ENCODE results near the gene NFATC2.
A peak's percentile ranks its signal among the peaks of the same experiment; 100 is the strongest.

Gene NFATC2

GRCh38 chr20:51386586-51386985 lies 155.9 kb downstream of the NFATC2 start:
- no peak for DNase-seq

- peak; percentile 42 for DNase-seq
These were observed 156.6 kb downstream of the NFATC2 start for GRCh38 chr20:51385646-51386530.

- no peak for DNase-seq
These were observed 157.6 kb downstream of the NFATC2 start for GRCh38 chr20:51384875-51385274.

- no peak for DNase-seq
These were observed 158.5 kb downstream of the NFATC2 start for GRCh38 chr20:51383891-51384510.

- DNase-seq = peak; percentile 91
These were observed 159.3 kb downstream of the NFATC2 start for GRCh38 chr20:51382986-51383821.

- no peak for DNase-seq
These were observed 160.2 kb downstream of the NFATC2 start for GRCh38 chr20:51382111-51382985.

- no peak for DNase-seq
These were observed 161.0 kb downstream of the NFATC2 start for GRCh38 chr20:51381557-51381956.

GRCh38 chr20:51380401-51381385 lies 161.8 kb downstream of the NFATC2 start:
- DNase-seq = no peak

GRCh38 chr20:51379601-51380341 lies 162.7 kb downstream of the NFATC2 start:
- DNase-seq = no peak

GRCh38 chr20:51378171-51378928 lies 164.2 kb downstream of the NFATC2 start:
- DNase-seq = no peak

GRCh38 chr20:51377132-51377531 lies 165.4 kb downstream of the NFATC2 start:
- DNase-seq = no peak

GRCh38 chr20:51376111-51376510 lies 166.4 kb downstream of the NFATC2 start:
- no peak for DNase-seq

- DNase-seq = no peak
These were observed 167.0 kb downstream of the NFATC2 start for GRCh38 chr20:51375561-51375960.

GRCh38 chr20:51374961-51375360 lies 167.6 kb downstream of the NFATC2 start:
- DNase-seq = no peak

- DNase-seq = no peak
These were observed 168.1 kb downstream of the NFATC2 start for GRCh38 chr20:51374456-51374830.

GRCh38 chr20:51373713-51374455 lies 168.6 kb downstream of the NFATC2 start:
- DNase-seq = no peak

- no peak for DNase-seq
These were observed 169.6 kb downstream of the NFATC2 start for GRCh38 chr20:51372966-51373365.

- peak; percentile 66 for DNase-seq
These were observed 170.2 kb downstream of the NFATC2 start for GRCh38 chr20:51372176-51372803.
